Left cardiac atrium (tissue), 4 donors: ENCODE data around the gene GTF2H2C_2.
"Not testable (repeated sequence)": the region's sequence is repeated elsewhere in the genome, so short reads cannot be mapped to it uniquely, and the experiment has no call there.

ENCODE experiments used
- ATAC-seq, 2 donors: fragments of 200-7000 bp; cut with Tn5 transposase; one replicate each; pipeline ENCODE4 v1.9.1; 2020; ENCODE audit warnings: mild to moderate bottlenecking in 2 of 2, moderate library complexity in 2 of 2
- DNase-seq: peaks from one replicate; pipeline ENCODE4 v3.0.0-alpha.2; 2020
- intact Hi-C, 2 donors: fragments of 100-400 bp; cut with DNase I; formaldehyde crosslinking; loops; one replicate each; pipeline versions ENCODE4 v1.14.1 to v1.15.1; 2022 to 2023
- donor health status: DM: no; HTN: yes; CAD: no.
- donor health status: DM: no; HTN: yes; CAD: no; lungs with severe emphysema.
- donor health status: DM: yes; HTN: yes; CAD: no.
- donor health status: Dilated cardiomyopathy.

Gene GTF2H2C_2

GRCh38 chr5:70415117-70415516, at the start of gene GTF2H2C_2:
Gene GTF2H2C_2, plus strand, starts transcription at chr5:70415368.
- DNase-seq, intact Hi-C loops: not testable (repeated sequence)
- peak; percentile 99 for ATAC-seq

GRCh38 chr5:70400984-70401686, 14.0 kb upstream of the GTF2H2C_2 start:
- intact Hi-C loops: not testable (repeated sequence)
- ATAC-seq (peak; percentile 71 to 97), DNase-seq (peak; percentile 37)

DNA sequence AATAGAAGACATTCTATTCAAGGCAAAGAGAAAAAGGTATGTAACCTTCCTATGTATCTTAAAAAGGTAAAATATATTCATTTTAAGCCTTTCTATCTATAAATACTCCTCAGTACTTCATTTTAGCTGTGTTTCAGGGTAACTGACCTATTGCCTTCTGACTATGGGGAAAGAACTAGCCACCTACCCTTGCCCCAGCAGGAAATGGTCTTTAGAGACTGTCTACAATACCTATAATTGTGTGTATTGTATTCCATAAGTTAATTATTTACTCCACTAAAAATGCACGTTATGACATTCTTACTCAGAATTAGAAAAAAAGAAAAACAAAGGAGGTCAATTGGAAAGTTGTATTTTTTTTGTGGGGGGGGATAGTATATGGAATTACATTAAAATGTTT, 6.2 kb downstream of the GTF2H2C_2 start:
- ATAC-seq, DNase-seq, intact Hi-C loops: not testable (repeated sequence)

GRCh38 chr5:70423215-70423614, 8.0 kb downstream of the GTF2H2C_2 start:
- ATAC-seq, DNase-seq, intact Hi-C loops: not testable (repeated sequence)

- ATAC-seq, intact Hi-C loops, DNase-seq: not testable (repeated sequence)
These were observed 23.4 kb downstream of the GTF2H2C_2 start for GRCh38 chr5:70438518-70438917.

DNA sequence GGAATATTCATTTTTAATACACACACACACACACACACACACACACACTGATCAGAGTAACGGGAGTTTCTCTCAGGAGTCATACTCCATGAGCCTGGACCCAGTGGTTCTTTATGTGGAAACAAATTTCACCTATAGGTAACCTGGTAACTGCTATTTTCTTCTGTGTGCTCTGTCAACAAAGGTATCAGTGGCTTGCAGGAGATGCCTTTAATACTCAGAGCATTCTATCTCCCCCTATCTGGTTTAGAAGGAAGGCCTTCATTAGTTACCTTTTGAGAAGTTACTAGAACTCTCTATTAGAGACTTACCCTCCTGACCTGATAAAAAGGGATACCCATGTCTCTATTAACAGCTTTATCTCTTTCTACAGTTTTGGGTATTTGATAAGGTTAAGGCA, 34.4 kb downstream of the GTF2H2C_2 start:
- ATAC-seq, DNase-seq, intact Hi-C loops: not testable (repeated sequence)

DNA sequence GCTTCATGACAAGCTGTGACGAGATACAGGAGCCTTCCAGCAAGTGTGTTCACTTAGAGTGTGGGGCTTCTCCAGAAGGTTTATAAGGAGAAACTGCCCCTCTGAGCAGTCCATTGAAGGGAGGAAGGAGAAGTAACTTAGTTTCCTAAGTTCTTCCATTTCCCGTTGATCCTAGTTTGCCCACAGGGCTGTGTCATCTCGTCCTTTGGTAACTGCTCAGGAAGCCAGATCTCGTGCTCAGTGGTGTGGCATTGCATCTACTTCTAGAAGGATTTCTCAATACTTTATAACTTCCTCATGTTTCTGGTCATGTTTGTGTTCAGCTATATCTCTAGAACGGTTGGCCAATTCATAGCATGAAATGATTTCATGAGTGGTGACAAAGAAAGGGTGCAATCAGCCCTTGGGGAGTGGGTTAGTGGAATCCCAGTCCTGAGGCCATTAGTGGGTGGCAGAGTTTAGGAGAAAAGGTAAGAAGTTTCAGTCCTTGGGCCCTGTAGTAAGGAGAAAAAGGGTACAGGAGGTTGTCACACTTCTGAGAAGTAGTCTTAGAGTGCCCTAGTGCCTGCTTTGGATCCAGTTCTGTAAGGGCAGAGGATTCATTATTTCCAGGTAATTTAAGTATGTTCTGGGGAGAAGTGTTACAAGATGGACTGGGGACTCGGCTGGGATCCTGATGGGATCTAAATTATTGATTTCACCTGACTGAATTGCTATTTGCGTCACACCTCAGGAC, 36.2 kb downstream of the GTF2H2C_2 start:
- DNase-seq, intact Hi-C loops: not testable (repeated sequence)
- ATAC-seq: peak; percentile 70 to 71

GRCh38 chr5:70457093-70457492, 41.9 kb downstream of the GTF2H2C_2 start:
- ATAC-seq, DNase-seq, intact Hi-C loops: not testable (repeated sequence)

GRCh38 chr5:70459188-70459587, 44.0 kb downstream of the GTF2H2C_2 start:
- DNase-seq, ATAC-seq, intact Hi-C loops: not testable (repeated sequence)

- DNase-seq, ATAC-seq, intact Hi-C loops: not testable (repeated sequence)
These were observed 46.8 kb downstream of the GTF2H2C_2 start for GRCh38 chr5:70461984-70462383.

- ATAC-seq: peak; percentile 27 to 38
These were observed 49.0 kb downstream of the GTF2H2C_2 start for GRCh38 chr5:70464019-70464637.

DNA sequence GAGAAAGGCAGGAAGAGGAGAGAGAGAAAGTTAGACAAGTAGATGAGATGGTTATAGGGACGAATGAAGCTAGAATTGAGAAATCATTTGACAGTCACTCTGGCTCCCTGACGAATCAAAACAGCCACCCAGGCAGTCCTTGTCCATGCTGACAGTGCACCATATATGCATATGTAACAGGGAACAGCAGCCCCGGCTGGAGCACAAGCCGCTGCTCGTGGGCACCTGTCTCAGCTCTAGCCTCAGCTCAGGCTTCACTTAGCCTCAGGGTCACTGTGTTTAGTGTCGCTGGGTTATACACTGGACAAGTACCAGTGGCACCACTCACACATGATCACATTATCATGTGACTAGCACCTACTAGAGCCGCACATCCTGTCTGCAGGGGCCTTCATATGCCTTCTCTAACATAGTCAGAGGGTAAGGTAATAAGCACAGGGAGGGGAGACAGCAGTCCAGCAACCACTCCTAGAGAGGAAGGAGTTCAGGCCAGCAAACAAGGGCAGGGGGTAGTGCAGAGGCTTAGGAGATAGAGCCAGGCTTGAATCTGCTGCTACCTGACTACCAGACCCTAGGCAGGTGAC, 54.9 kb downstream of the GTF2H2C_2 start:
- ATAC-seq, DNase-seq, intact Hi-C loops: not testable (repeated sequence)

More at GRCh38 chr5:70464019-70464637, 49.0 kb downstream of the GTF2H2C_2 start:
- intact Hi-C loops, DNase-seq: not testable (repeated sequence)
